Neuron (in vitro differentiated cells): ENCODE measurements around the gene CYFIP2.
"Not testable (repeated sequence)": the region's sequence is repeated elsewhere in the genome, so short reads cannot be mapped to it uniquely, and the experiment has no call there.

ENCODE experiments used
- H2AFZ ChIP-seq: one replicate; pipeline ENCODE4 v1.6.1; 2013; ENCODE audit warnings: low read depth, mild to moderate bottlenecking, inconsistent platforms, low read length, moderate library complexity
- H3K27me3 ChIP-seq: one replicate; pipeline ENCODE4 v1.6.1; 2013; ENCODE audit warnings: low read length; ENCODE audit not compliant: insufficient read depth
- H3K36me3 ChIP-seq: one replicate; pipeline ENCODE4 v1.6.1; 2013; ENCODE audit warnings: low read length; ENCODE audit not compliant: insufficient read depth
- H3K4me1 ChIP-seq: one replicate; pipeline ENCODE4 v1.6.1; 2013; ENCODE audit warnings: low read length; ENCODE audit not compliant: insufficient read depth
- H3K4me3 ChIP-seq: 2 replicates; pipeline ENCODE4 v1.5.1; 2013; ENCODE audit warnings: mild to moderate bottlenecking, low read length, moderate library complexity
- H3K9me3 ChIP-seq: one replicate; pipeline ENCODE4 v1.6.1; 2013; ENCODE audit warnings: low read length

CYFIP2 gene

DNA sequence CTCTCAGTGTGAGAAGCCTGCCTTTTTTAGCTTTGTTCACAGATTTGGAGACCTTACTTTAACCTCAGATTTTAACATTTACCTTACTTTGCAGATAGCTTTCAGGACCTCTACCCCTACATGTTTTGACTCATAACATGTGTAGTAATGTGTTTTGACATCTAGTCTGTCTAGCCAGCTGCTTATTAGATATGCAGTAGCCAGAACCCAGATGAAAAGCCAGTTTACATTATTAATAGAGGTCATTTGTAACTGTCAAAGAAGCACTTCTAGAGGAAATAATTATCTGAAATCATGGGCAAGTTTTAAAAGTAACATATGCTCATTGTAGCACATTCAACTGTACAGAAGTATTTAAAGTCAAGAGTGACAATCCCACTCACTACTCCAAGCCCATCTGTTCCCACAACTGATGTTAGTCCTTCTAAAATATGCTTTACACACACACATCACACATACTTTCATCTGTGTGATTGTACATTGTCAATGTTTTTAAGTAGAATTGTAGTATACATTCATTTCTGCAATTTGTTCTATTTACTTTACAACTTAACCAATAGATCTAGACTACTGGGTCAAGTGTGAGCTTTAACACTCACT, 122.3 kb downstream of the CYFIP2 start:
- Histone ChIP-seq H3K9me3 (no peaks in the 10 kb centered on the region), H3K4me1 (no peaks in the 10 kb centered on the region), H2AFZ (no peak overlapping the region), H3K36me3 (peaks cover 67% of the 10 kb centered on the region), H3K27me3 (no peaks in the 10 kb centered on the region), H3K4me3 (no peak overlapping the region)

DNA sequence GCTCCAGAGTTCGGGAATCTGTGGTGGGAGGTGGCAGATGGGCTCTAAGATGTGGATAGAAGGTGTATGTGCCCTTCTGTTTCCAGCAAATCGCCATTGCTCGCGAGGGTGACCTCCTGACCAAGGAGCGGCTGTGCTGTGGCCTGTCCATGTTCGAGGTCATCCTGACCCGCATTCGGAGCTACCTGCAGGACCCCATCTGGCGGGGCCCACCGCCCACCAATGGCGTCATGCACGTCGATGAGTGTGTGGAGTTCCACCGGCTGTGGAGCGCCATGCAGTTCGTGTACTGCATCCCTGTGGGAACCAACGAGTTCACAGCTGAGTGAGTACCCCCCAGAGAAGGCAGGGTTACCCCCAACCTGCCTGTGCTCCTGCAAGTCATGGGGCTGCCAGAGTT, 123.2 kb downstream of the CYFIP2 start:
- no peaks in the 10 kb centered on the region for H3K4me1 ChIP-seq
- H3K4me3 ChIP-seq = no peak overlapping the region
- H3K36me3 ChIP-seq = peaks cover 67% of the 10 kb centered on the region
- no peaks in the 10 kb centered on the region for H3K9me3 ChIP-seq
- no peaks in the 10 kb centered on the region for H3K27me3 ChIP-seq
- H2AFZ ChIP-seq = no peak overlapping the region

DNA sequence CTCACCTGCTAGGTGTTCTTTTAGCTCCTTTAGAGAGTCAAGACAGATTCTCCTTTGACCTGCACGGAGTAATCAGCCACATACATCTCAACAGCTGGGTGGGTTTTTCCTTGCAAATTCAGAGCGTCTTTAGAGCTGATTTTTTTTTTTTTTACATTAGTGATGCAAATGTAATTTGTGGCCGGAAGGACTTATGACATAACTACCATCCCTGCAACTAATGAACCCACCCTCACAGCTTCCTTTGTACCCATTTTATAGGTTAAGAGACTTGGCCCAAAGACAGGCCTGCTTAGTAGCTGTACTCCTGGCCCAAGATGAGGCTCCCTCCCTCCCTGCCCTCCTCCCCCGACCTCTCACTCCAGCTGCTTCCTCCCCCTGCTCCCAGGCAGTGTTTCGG, 124.2 kb downstream of the CYFIP2 start:
- Histone ChIP-seq H3K36me3 (peaks cover 66% of the 10 kb centered on the region), H3K4me3 (no peak overlapping the region), H3K4me1 (no peaks in the 10 kb centered on the region), H2AFZ (no peak overlapping the region), H3K27me3 (no peaks in the 10 kb centered on the region), H3K9me3 (no peaks in the 10 kb centered on the region)

- H3K36me3 ChIP-seq = peaks cover 60% of the 10 kb centered on the region
- H3K4me3 ChIP-seq = no peak overlapping the region
- no peak overlapping the region for H2AFZ ChIP-seq
- no peaks in the 10 kb centered on the region for H3K9me3 ChIP-seq
- H3K27me3 ChIP-seq = no peaks in the 10 kb centered on the region
- H3K4me1 ChIP-seq = no peaks in the 10 kb centered on the region
Measured at GRCh38 chr5:157390551-157391297, 124.8 kb downstream of the CYFIP2 start.

- Histone ChIP-seq H3K4me1 (no peaks in the 10 kb centered on the region), H3K4me3 (no peak overlapping the region), H2AFZ (no peak overlapping the region), H3K27me3 (no peaks in the 10 kb centered on the region), H3K36me3 (peaks cover 15% of the 10 kb centered on the region), H3K9me3 (no peaks in the 10 kb centered on the region)
Measured at GRCh38 chr5:157398305-157398704, 132.4 kb downstream of the CYFIP2 start.

GRCh38 chr5:157400741-157401495, 135.0 kb downstream of the CYFIP2 start:
- Histone ChIP-seq H3K9me3 (no peaks in the 10 kb centered on the region), H2AFZ (no peak overlapping the region), H3K27me3 (no peaks in the 10 kb centered on the region), H3K36me3 (no peaks in the 10 kb centered on the region), H3K4me3 (no peak overlapping the region), H3K4me1 (no peaks in the 10 kb centered on the region)

DNA sequence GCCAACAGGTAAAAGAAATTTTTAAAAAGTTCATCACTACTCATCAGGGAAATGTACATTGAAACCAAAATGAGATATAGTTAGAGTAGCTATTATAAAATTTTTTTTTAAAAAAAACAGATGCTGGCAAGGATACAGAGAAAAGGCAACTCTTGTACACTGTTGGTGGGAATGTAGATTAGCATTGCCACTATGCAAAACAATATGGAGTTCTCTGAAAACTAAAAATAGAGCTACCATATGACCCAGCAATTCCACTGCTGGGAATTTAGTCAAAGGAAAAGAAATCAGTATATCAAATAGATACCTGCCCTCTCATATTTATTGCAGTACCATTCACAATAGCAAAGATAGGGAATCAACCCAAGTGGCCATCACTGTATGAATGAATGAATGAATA, 149.9 kb downstream of the CYFIP2 start:
- no peaks in the 10 kb centered on the region for H3K9me3 ChIP-seq
- H3K27me3 ChIP-seq = no peaks in the 10 kb centered on the region
- H2AFZ ChIP-seq = no peak overlapping the region
- no peaks in the 10 kb centered on the region for H3K4me1 ChIP-seq
- H3K4me3 ChIP-seq = no peak overlapping the region
- H3K36me3 ChIP-seq = no peaks in the 10 kb centered on the region

DNA sequence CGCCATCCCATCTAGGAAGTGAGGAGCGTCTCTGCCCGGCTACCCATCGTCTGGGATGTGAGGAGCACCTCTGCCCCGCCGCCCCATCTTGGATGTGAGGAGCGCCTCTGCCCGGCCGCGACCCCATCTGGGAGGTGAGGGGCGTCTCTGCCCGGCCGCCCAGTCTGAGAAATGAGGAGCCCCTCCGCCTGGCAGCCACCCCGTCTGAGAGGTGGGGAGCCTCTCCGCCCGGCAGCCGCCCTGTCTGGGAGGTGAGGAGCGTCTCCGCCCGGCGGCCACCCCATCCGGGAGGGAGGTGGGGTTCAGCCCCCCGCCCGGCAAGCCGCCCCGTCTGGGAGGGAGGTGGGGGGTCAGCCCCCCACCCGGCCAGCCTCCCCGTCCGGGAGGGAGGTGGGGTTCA, 153.6 kb downstream of the CYFIP2 start:
- H3K27me3 ChIP-seq, H2AFZ ChIP-seq, H3K4me3 ChIP-seq, H3K9me3 ChIP-seq, H3K36me3 ChIP-seq, H3K4me1 ChIP-seq: not testable (repeated sequence)

DNA sequence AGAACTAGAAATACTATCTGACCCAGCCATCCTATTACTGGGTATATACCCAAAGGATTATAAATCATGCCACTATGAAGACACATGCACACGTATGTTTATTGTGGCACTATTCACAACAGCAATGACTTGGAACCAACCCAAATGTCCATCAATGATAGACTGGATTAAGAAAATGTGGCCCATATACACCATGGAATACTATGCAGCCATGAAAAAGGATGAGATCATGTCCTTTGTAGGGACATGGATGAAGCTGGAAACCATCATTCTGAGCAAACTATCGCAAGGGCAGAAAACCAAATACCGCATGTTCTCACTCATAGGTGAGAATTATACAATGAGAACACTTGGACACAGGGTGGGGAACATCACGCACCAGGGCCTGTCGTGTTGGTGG, 164.0 kb downstream of the CYFIP2 start:
- not testable (repeated sequence) for H3K9me3 ChIP-seq, H3K27me3 ChIP-seq, H3K36me3 ChIP-seq, H2AFZ ChIP-seq, H3K4me1 ChIP-seq, H3K4me3 ChIP-seq

- no peaks in the 10 kb centered on the region for H3K27me3 ChIP-seq
- H3K36me3 ChIP-seq = no peaks in the 10 kb centered on the region
- no peak overlapping the region for H3K4me3 ChIP-seq
- H2AFZ ChIP-seq = no peak overlapping the region
- H3K9me3 ChIP-seq = no peaks in the 10 kb centered on the region
- H3K4me1 ChIP-seq = no peaks in the 10 kb centered on the region
Measured at GRCh38 chr5:157431544-157432200, 165.7 kb downstream of the CYFIP2 start.

DNA sequence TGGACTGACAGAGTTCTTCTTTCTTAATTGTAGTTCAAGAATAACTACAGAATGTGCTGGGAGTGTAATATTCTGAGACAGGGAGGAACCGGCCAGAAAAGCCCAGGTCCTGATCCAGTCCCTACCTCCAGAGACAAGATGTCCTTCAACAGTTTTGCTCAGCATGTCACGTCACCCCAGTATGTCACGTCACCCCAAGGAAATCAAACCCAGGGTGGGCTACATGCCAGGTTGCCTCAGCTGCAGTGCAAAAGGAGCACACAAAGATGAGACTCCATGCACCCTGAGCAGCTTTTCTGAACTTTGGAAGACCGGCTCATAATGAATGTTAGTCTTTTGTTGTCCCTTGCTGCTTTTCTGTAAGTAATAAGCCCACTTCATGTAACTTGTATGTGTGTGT, 168.2 kb downstream of the CYFIP2 start:
- H3K9me3 ChIP-seq = no peaks in the 10 kb centered on the region
- H3K4me3 ChIP-seq = no peak overlapping the region
- H3K27me3 ChIP-seq = no peaks in the 10 kb centered on the region
- H3K4me1 ChIP-seq = no peaks in the 10 kb centered on the region
- H2AFZ ChIP-seq = no peak overlapping the region
- no peaks in the 10 kb centered on the region for H3K36me3 ChIP-seq

- Histone ChIP-seq H3K4me1 (no peaks in the 10 kb centered on the region), H3K36me3 (no peaks in the 10 kb centered on the region), H2AFZ (no peak overlapping the region), H3K9me3 (no peaks in the 10 kb centered on the region), H3K27me3 (peaks cover 2% of the 10 kb centered on the region), H3K4me3 (no peak overlapping the region)
Measured at GRCh38 chr5:157443041-157443549, 177.2 kb downstream of the CYFIP2 start.

- Histone ChIP-seq H3K4me1 (no peaks in the 10 kb centered on the region), H3K27me3 (peaks cover 2% of the 10 kb centered on the region), H3K36me3 (no peaks in the 10 kb centered on the region), H2AFZ (no peak overlapping the region), H3K9me3 (no peaks in the 10 kb centered on the region), H3K4me3 (no peak overlapping the region)
Measured at GRCh38 chr5:157444224-157444623, 178.3 kb downstream of the CYFIP2 start.
